ENCODE measurements around the gene C1orf35. TPM values are rescaled to one million over a fixed set of nuclear protein-coding genes. Genes with fewer than 3 reads are reported as not detected.
"Not testable (repeated sequence)": the region's sequence is repeated elsewhere in the genome, so short reads cannot be mapped to it uniquely, and the experiment has no call there.

Gene C1orf35
- total and polyA plus RNA-seq, 2 of the 4 experiments (the other 2 are of a cell fraction): 4.3 to 13.0 TPM

GRCh38 chr1:228111315-228111714 is 8.2 kb upstream of the C1orf35 start:
- intact Hi-C loops (cut with micrococcal nuclease); H4K8ac ChIP-seq (ENCODE audit: low read depth in 2 of 2, low read length in 2 of 2); ATAC-seq (ENCODE audit: low read depth); H3K27ac ChIP-seq (ENCODE audit: insufficient read depth, low read length); H2BK20ac ChIP-seq (ENCODE audit: low read depth, low read length); H2AK9ac ChIP-seq (replicated peaks; ENCODE audit: low read depth, low read length, poor library complexity); H4K20me1 ChIP-seq (ENCODE audit: insufficient read depth, low read length); dilution Hi-C loops (cut with HindIII; ENCODE audit: low sequenced_read_pairs, unreplicated experiment); H2BK5ac ChIP-seq (ENCODE audit: low read depth, low read length, poor library complexity, severe bottlenecking); H4K5ac ChIP-seq (ENCODE audit: low read depth, low read length); H2AK5ac ChIP-seq (ENCODE audit: low read depth, low read length); H2BK120ac ChIP-seq (ENCODE audit: low read depth, low read length); H3K18ac ChIP-seq (ENCODE audit: low read depth, low read length); CTCF ChIA-PET; H3K9ac ChIP-seq (ENCODE audit: low read depth, low read length); H3K23ac ChIP-seq (ENCODE audit: low read depth, low read length); POLR2A ChIA-PET (ENCODE audit: unreplicated experiment); H3K9me1 ChIP-seq (ENCODE audit: insufficient read depth, low read length); H3K36me3 ChIP-seq (ENCODE audit: control insufficient read depth, insufficient read depth, low read length); H3K4me2 ChIP-seq (ENCODE audit: low read depth, low read length); H3K4me3 ChIP-seq (ENCODE audit: insufficient read depth, low read depth, low read length); H3K4me1 ChIP-seq (ENCODE audit: control insufficient read depth, insufficient read depth, low read length); H2BK15ac ChIP-seq (ENCODE audit: low read depth, low read length); H3K27me3 ChIP-seq (ENCODE audit: control insufficient read depth, insufficient read depth, low read length); H3K14ac ChIP-seq (replicated peaks; ENCODE audit: low read depth, low read length); H3K4ac ChIP-seq (ENCODE audit: low read depth, low read length); H4K91ac ChIP-seq (ENCODE audit: insufficient read depth, low read depth, low read length); H3K56ac ChIP-seq (ENCODE audit: extremely low read depth, insufficient read depth, low read length); H2AFZ ChIP-seq (replicated peaks; ENCODE audit: low read length, poor library complexity); DNase-seq; H3K9me3 ChIP-seq (ENCODE audit: control insufficient read depth, insufficient read depth, low read length); in situ Hi-C loops (cut with MboI; ENCODE audit: low sequenced_read_pairs); BruUV-seq (replicated peaks): not testable (repeated sequence)
- H3K79me1 ChIP-seq (ENCODE audit: low read depth in 1 of 2, low read length in 2 of 2): peaks cover 11 to 32% of the 10 kb centered on the region in 2 experiments; a peak in 3 of 4 replicates
- WGBS, 2 experiments (ENCODE audit: extremely low coverage in 2 of 2, insufficient read length in 1 of 2): 100% methylated on average over 1 of the region's 6 CpGs; no CpG with 5 or more reads in 1 of the 2 experiments

Measured in IMR-90 (cell line).